ENCODE measurements around the gene OR10A2.
"Not testable (repeated sequence)": the region's sequence is repeated elsewhere in the genome, so short reads cannot be mapped to it uniquely, and the experiment has no call there.

OR10A2 gene

DNA sequence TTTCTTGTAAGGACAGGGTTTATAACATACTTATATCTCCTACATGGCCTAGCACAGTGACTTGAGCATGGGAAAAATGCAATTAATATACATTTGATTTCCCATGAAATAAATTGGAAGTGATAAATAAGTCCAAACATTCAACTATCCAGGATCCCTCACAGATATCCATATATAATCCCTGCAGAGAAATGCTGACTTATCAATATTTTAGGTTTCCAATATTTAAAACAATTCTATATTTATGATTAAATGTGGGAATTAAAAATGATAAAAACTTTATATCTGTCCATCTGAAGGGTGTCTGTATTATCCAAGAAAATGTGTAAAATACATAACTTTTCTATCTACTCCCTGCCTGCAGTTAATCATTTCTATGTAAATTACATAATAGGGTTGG, 19.9 kb downstream of the OR10A2 start:
- FAIRE-seq (no peak), DNase-seq (ENCODE audit: low spot score) (no peak)

DNA sequence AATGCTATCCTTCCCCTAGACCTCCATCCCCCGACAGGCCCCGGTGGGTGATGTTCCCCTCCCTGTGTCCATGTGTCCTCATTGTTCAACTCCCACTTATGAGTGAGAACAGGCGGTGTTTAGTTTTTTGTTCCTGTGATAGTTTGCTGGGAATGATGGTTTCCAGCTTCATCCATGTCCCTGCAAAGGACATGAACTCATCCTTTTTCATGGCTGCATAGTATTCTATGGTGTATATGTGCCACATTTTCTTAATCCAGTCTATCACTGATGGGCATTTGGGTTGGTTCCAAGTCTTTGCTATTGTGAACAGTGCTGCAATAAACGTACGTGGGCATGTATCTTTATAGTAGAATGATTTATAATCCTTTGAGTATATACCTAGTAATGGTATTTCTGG, 24.9 kb downstream of the OR10A2 start:
- not testable (repeated sequence) for FAIRE-seq; DNase-seq (ENCODE audit: low spot score)

DNA sequence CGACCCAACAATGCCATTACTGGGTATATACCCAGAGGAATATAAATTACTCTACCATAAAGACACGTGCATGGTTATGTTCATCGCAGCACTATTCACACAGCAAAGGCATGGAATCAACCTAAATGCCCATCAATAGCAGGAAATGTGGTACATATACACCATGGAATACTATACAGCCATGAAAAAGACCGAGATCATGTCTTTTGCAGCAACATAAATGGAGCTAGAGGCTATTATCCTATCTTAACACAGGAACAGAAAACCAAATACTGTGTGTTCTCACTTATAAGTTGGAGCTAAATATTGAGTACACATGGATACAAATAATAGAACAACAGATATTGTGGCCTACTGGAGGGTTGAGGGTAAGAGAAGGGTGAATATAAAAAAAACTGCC, 26.0 kb downstream of the OR10A2 start:
- no peak for DNase-seq (ENCODE audit: low spot score)
- no peak for FAIRE-seq

DNA sequence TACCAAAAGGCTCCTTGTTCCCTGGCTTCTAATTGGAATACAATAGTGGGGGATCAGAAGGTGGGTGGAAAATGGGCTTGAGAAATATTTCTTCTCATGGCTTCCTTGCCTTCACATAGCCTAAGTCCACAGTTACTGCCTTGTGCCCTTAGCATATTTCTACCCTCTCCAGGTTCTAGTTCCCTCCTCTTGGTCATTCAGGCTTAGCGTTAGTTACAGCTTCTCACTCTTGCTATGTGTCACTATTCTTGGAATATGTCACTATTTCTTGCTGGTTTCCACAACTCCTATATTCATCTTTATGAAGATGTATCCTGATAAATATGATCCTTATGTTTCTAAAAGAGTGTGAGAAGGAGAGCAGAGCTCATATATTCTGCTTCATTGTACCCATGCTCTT, 27.0 kb downstream of the OR10A2 start:
- FAIRE-seq, result no peak
- DNase-seq (ENCODE audit: low spot score), result no peak

DNA sequence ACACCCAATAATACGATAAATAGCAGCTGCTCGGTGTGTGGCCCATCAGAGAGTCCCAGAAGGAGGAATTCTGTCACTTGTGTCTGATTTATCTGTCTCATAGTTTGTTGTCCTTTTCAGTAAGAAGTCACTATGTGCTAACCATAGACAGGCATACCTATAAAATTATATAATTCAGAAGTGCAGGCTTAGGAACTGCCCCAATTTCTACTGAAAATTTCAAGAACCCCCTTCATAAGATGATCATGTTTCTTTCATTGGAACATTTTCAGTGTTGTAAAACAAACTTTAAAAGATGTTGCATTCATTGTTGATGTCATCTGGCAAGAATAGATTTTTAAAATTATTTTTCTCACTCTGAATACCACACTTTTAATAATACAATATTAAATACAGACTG, 29.5 kb downstream of the OR10A2 start, which contains the start of gene OR2D2:
OR2D2 (minus strand) TSS at position 101 of the 400 bp plus-strand sequence; CDS start at position 101, 0 bp downstream.
- FAIRE-seq (no peak), DNase-seq (ENCODE audit: low spot score) (no peak)

DNA sequence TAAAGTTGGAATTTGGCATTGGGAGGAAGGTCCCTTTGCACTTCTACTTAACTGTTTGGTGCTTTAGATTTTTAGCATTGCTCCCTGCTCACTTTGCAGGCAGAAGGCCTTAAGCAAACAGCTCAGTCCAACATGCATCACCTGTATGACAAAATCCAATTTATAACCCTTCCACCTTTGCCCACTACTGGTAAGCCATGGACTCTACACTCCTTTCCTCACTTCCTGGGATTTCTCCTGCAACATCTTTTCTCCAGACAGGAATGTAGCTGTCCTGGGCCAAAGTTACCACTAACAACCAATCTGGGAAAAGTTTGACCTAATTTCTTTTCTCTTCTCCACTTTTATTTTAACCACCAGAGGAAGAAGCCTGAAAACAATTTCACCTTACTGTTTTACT, 31.2 kb downstream of the OR10A2 start:
- DNase-seq (ENCODE audit: low spot score) (no peak), FAIRE-seq (no peak)

DNA sequence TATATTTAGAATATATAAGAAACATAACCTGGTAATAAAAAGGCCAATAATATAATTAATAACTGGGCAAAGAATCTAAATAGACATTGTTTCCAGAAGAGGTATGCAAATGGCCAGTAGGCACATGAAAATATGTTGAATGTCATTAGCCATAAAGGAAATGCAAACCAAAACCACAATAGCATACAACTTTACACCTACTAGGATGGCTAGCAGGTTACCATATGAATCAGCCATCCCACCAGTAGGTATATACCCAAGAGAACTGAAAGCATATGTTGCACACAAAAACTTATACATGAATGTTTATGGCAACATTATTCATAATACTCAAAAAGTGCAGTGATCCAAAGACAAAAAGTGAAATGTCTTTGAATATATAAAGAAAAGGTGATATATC, 32.2 kb downstream of the OR10A2 start:
- no peak for FAIRE-seq

DNA sequence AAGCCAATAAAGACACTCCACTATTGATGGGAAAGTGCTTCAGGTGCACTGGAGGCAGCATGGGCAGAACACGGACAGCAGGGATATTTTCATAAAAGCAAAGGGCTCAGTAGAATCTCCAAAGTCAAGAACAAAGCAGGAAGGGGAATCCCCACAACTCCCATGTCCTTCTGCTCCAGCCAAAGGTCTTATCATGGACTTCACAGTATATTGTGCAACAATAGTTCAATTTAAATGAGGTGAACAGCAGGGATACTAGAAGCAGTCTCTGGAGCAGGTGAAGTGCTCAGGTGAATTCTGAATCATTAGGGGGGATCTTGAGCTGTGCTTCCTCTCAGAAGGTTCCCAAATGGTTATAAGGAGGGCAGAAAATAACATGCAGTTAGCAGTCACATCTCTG, 36.1 kb downstream of the OR10A2 start:
- FAIRE-seq (no peak), DNase-seq (ENCODE audit: low spot score) (no peak)

More for the DNA sequence above, 32.2 kb downstream of the OR10A2 start:
- DNase-seq (ENCODE audit: low spot score), result no peak

DNA sequence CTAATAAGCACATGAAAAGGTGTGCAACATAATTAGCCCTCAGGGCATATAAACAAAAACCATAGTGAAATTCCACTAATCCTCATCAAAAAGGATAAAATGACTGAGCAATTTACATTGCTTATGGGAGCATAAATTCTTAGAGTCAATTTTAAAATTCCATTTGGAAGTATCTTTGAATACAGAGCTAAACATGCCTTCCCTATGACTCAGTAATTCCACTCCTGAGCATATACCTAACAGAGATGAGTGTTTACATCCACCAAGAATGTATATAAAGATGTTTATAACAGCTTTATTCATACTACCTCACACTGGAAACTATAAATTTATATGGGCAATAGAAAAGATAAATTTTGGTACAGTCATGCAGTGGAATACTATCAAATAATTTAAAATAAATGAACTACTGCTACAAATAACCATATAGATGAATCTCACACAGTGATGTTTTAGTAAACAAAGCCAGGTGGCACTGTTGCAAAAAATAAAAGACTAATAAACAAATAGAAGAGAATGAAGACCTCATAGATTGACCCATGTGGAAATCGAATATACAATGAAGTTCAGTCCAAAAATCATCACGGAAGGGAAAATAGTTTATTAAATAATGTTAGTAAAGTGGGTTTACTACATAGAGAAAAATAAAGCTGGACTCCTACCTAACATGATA, 37.6 kb downstream of the OR10A2 start:
- no peak for DNase-seq (ENCODE audit: low spot score)
- no peak for FAIRE-seq

DNA sequence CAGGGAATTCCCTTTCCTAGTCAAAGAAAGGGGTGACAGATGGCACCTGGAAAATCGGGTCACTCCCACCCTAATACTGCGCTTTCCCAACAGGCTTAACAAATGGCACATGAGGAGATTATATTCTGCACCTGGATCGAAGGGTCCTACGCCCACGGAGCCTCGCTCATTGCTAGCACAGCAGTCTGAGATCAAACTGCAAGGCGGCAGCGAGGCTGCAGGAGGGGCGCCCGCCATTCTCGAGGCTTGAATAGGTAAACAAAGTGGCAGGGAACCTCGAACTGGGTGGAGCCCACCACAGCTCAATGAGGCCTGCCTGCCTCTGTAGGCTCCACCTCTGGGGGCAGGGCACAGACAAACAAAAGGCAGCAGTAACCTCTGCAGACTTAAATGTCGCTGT, 41.9 kb downstream of the OR10A2 start:
- DNase-seq (ENCODE audit: low spot score); FAIRE-seq: not testable (repeated sequence)

DNA sequence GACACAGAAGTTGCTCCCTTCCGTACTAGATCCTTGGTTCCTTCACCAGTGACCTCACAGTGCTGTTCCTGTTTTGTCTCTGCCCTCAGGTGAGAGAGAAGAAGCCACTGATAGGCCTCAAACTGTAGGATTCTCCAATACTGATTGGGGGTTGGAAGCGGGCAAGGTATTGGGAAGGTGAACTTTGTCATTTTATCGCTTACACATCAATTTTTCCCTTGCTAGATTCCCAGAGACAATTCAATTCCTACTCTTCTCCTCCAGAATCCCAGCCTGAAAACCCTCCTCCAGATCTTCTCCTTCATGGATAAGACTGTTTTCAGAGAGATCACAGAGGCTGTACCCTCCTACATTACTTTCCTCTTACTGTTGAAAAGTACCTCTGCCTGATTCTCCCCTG, 48.5 kb downstream of the OR10A2 start:
- FAIRE-seq, result no peak
- DNase-seq (ENCODE audit: low spot score), result no peak

DNA sequence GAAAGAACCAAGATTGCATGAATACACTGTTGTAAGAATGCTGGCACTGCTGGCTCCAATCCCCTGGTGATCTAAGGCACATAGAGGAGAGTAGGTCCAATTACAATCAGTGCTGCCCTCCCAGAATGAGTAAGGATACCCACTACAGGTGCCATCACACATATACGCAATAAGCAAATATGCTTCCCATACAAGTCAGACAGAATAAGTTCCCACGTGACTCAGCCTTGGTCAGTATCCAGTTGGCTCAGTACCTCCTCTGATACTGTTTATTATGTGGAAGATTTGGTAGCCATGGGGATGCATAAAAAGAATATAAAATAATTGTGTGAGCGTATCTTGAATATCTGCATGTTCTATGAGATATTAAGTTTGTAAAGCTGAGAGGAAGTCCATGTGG, 49.1 kb downstream of the OR10A2 start:
- no peak for DNase-seq (ENCODE audit: low spot score)
- FAIRE-seq, result no peak

DNA sequence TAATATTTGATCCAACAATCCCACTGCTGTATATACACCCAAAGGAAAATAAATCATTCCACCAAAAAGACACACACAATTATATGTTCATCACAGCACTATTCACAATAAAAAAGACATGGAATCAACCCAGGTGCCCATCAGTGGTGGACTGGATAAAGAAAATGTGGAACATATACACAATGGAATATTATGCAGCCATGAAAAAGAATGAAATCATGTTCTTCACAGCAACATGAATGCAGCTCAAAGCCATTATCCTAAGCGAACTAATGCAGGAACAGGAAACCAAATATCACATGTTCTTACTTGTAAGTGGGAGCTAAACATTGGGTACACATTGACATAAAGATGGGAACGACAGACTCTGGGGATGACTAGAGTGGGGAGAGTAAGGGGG, 56.8 kb downstream of the OR10A2 start:
- FAIRE-seq (no peak), DNase-seq (ENCODE audit: low spot score) (no peak)

DNA sequence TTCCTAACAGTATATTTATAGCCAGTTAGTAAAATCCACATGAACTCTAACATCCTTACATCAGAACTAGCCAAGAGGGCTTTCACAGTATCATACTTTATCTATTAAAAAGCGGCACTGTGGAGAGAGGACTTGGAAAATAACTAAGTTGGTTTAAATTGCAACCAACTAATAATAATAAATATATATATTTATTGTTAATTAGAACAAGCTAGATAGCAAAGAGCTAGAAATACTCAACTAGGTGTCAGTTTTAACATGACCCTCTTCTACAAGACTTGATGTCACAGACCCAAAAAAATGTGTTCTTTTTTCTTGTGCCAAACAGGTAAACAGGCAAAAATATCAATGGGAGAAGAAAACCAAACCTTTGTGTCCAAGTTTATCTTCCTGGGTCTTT, 57.8 kb downstream of the OR10A2 start, which contains the start of gene OR2D3:
OR2D3 (plus strand) TSS at position 301 of the 400 bp plus-strand sequence; CDS start at position 301, 0 bp downstream.
- DNase-seq (ENCODE audit: low spot score) (no peak), FAIRE-seq (no peak)

Measured in RCC 7860 (cell line).